NB4 (cell line): ENCODE data around the gene OPHN1.

Source experiments
- CTCF ChIP-seq: IDR thresholded peaks from one replicate; pipeline ENCODE4 v1.5.1; 2012; ENCODE audit warnings: low read depth, low read length
- MAX ChIP-seq: IDR thresholded peaks from 2 replicates; pipeline ENCODE4 v1.6.1; 2011; ENCODE audit warnings: low read depth, low read length
- POLR2A ChIP-seq: IDR thresholded peaks from 2 replicates; pipeline ENCODE4 v1.6.1; 2011; ENCODE audit warnings: mild to moderate bottlenecking; ENCODE audit not compliant: insufficient read length; ENCODE audit errors: extremely low read depth

GRCh38 chrX:68204521-68205038 lies 228.7 kb downstream of the OPHN1 start:
- TF ChIP-seq MAX: no peak
- TF ChIP-seq CTCF: no peak
- TF ChIP-seq POLR2A: no peak
